Thoracic aorta (tissue), 2 donors: ENCODE data around the gene STK25. TPM values are rescaled to one million over a fixed set of nuclear protein-coding genes. Genes with fewer than 3 reads are reported as not detected.

Source experiments
- ATAC-seq: fragments of 150-250 bp; one replicate; pipeline ENCODE4 v1.8.0; 2017; ENCODE audit warnings: low read depth; ENCODE audit not compliant: insufficient number of reproducible peaks, low FRiP score
- DNase-seq: peaks from one replicate; pipeline ENCODE4 v3.0.0-alpha.2; 2020; ENCODE audit warnings: low spot score
- H3K27ac ChIP-seq, 2 donors: fragments of 200-600 bp; sonication (generic); 1 replicate in 1 of 2; 2 replicates in 1 of 2; pipeline ENCODE4 v1.5.1; 2016; ENCODE audit warnings: mild to moderate bottlenecking in 2 of 2, moderate library complexity in 2 of 2
- H3K27me3 ChIP-seq: fragments of 200-600 bp; sonication (generic); replicated peaks from 2 replicates; pipeline ENCODE4 v1.6.0; 2016; ENCODE audit warnings: mild to moderate bottlenecking; ENCODE audit not compliant: insufficient read depth
- H3K36me3 ChIP-seq: fragments of 200-600 bp; sonication (generic); one replicate; pipeline ENCODE4 v1.5.1; 2016
- H3K4me1 ChIP-seq, 2 donors: fragments of 200-600 bp; sonication (generic); 1 replicate in 1 of 2; 2 replicates in 1 of 2; pipeline versions ENCODE4 v1.5.1 to v1.6.0; 2016; ENCODE audit warnings: low read depth in 2 of 2, mild to moderate bottlenecking in 1 of 2; ENCODE audit not compliant: control insufficient read depth in 1 of 2
- H3K4me3 ChIP-seq: fragments of 200-600 bp; sonication (generic); 2 replicates; pipeline ENCODE4 v1.5.1; 2016; ENCODE audit warnings: mild to moderate bottlenecking
- H3K9me3 ChIP-seq: fragments of 200-600 bp; sonication (generic); 2 replicates; pipeline ENCODE4 v1.5.1; 2016
- total RNA-seq, 2 donors: library from RNA; depleted of rRNA; stranded (reverse); fragments of >200 nt; gene quantifications; one replicate each; pipeline versions ENCODE4 v1.1.0 to v1.2.3, GENCODE V29; 2016
- TF ChIP-seq, protein P1 (sequence below): fragments of 200-600 bp; sonication (generic); IDR thresholded peaks from one replicate; pipeline ENCODE4 v1.5.1; 2019; ENCODE audit warnings: antibody characterized with exemption

The STK25 gene
- total RNA-seq, 2 donors from 2014 or later = 180 to 279 TPM

DNA sequence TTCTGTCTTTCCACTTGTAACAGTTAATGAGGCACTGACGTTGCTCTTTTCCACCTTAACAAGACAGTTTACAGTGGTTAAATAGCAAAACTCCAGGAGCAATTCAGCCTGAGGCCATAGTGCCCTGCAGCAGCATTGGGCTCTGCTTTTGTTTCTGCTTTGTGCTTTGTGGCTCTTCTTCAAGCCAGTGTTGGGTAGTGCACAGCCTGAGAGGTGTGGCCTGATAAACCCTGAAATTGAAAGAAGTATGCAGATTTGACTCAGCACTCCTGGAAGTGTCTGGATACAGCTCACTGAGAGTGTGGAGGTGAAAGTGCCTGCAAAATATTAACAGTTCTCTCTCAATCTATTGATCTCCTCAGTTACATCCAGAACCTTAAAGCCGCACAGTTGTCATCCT, 63.0 kb downstream of the STK25 start:
- H3K4me3 ChIP-seq = no peak overlapping the region
- no peak for ATAC-seq
- TF ChIP-seq, protein P1, sequence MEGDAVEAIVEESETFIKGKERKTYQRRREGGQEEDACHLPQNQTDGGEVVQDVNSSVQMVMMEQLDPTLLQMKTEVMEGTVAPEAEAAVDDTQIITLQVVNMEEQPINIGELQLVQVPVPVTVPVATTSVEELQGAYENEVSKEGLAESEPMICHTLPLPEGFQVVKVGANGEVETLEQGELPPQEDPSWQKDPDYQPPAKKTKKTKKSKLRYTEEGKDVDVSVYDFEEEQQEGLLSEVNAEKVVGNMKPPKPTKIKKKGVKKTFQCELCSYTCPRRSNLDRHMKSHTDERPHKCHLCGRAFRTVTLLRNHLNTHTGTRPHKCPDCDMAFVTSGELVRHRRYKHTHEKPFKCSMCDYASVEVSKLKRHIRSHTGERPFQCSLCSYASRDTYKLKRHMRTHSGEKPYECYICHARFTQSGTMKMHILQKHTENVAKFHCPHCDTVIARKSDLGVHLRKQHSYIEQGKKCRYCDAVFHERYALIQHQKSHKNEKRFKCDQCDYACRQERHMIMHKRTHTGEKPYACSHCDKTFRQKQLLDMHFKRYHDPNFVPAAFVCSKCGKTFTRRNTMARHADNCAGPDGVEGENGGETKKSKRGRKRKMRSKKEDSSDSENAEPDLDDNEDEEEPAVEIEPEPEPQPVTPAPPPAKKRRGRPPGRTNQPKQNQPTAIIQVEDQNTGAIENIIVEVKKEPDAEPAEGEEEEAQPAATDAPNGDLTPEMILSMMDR = no peak
- no peak overlapping the region for H3K27ac ChIP-seq
- no peak for DNase-seq
- no peaks in the 10 kb centered on the region for H3K9me3 ChIP-seq
- peaks cover 18% of the 10 kb centered on the region for H3K36me3 ChIP-seq
- no peaks in the 10 kb centered on the region for H3K4me1 ChIP-seq
- no peaks in the 10 kb centered on the region for H3K27me3 ChIP-seq

DNA sequence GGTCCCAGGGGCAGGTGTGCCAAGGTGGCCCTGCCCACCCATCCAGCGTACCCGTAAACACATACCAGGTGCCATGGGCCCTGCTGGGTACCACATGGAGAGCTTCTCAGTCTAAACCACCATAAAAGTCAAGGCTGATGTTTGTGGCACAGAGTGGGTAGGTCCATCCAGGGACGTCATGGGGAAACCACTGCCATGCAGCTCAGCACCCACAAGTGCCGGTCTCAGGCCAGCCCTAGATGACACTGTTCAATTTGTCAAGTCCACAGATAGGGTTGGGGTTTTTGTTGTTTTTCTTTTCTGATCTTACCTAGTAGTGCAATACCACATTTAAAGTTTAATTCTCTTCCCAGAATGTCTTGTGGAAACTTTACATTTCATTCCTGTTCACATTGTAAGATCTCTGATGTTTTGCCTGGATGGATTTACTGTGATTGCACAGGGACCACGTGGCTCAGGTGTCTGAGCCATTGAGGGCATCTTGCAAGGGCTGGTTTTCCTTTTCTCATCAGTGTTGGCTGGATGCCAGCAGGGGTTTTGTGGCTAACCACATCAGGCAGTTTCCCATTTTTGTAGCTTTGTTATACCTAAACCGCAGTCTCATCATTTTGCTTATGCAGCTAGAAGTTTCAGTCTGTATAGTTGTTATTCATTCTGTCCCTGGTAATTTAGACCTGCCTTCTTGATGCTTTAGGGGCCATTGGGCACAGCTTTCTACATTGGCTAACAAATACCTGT, 64.7 kb downstream of the STK25 start:
- H3K36me3 ChIP-seq = peaks cover 9% of the 10 kb centered on the region
- DNase-seq (no peak), ATAC-seq (no peak)
- no peaks in the 10 kb centered on the region for H3K27me3 ChIP-seq
- no peaks in the 10 kb centered on the region for H3K9me3 ChIP-seq
- TF ChIP-seq, protein P1 = no peak
- H3K27ac ChIP-seq = no peak overlapping the region
- no peaks in the 10 kb centered on the region for H3K4me1 ChIP-seq
- H3K4me3 ChIP-seq = no peak overlapping the region

Other genes starting within 250 kb of the STK25 start
- gene HDLBP, start 192.9 kb downstream of the STK25 start, total RNA-seq = 100 to 1,000 TPM; 404 to 447 TPM
- gene SEPTIN2, start 192.7 kb downstream of the STK25 start, total RNA-seq = 100 to 1,000 TPM; 289 to 405 TPM
- gene FARP2, start 152.3 kb downstream of the STK25 start, total RNA-seq = 10 to 100 TPM; 48.1 to 67.4 TPM
- 10 to 100 TPM; 10.7 to 27.5 TPM for gene BOK, start 50.2 kb upstream of the STK25 start, total RNA-seq
- 10 to 100 TPM; 27.2 to 31.1 TPM for gene THAP4, start 128.6 kb upstream of the STK25 start, total RNA-seq
- 10 to 100 TPM; 52.0 to 86.1 TPM for gene ATG4B, start 129.1 kb upstream of the STK25 start, total RNA-seq
- gene DTYMK, start 178.2 kb upstream of the STK25 start, total RNA-seq = 1 to 10 TPM; 6.2 to 6.4 TPM
- 10 to 100 TPM; 27.3 to 64.8 TPM for gene ING5, start 193.5 kb upstream of the STK25 start, total RNA-seq
- 10 to 100 TPM; 11.1 to 38.0 TPM for gene D2HGDH, start 226.0 kb upstream of the STK25 start, total RNA-seq